Neural crest cell (in vitro differentiated cells): ENCODE results near the gene RNF146. TPM values are rescaled to one million over a fixed set of nuclear protein-coding genes. Genes with fewer than 3 reads are reported as not detected.

Experiments
- total RNA-seq: library from RNA; stranded (reverse); gene quantifications from 2 replicates; pipeline ENCODE4 v1.2.1, GENCODE V29; 2021

RNF146 gene
- total RNA-seq, 1 donor from 2014 or later: 49.8 TPM

Other genes with a start within 250 kb of the RNF146 start
- not detected in 2 replicates for gene RSPO3, start 148.2 kb upstream of the RNF146 start, total RNA-seq
- 59.2 and 59.9 TPM in 2 replicates for gene ECHDC1, start 76.7 kb downstream of the RNF146 start, total RNA-seq
- 39.1 and 40.7 TPM in 2 replicates for gene KIAA0408, start 192.5 kb downstream of the RNF146 start, total RNA-seq